Measurements from ENCODE around the gene SUPT4H1.

DNA sequence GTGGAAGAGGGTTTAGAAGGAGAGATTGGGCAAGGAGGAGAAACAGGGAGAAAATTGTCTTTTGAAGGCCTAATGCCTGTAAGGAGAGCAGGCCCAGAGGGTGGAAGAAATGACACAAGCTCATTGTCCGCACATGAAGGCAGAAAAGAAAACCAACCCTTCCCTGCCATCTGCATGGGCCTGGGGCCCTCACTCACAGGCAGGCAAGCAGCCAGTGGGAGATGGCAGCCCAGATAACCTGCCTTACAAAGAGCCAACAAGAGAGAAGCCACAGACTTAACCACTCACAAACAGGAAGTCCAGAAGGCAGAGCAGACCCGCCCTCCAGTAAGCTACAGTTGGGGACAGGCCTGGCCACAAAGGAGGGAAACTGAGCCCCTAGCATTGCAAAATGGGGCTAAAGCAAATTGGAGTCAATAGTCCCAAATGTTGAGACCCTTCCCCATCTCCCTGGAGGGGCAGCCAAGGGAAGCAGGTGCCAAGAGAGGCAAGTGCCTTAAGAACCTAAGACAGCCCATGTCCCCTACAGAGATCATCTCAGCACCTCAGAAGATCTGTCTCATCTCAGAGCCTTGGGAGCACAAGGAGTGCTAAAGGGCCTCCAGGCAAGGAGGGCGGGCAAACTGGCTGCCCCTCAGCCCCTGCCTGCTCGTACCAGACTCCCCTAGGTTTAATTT, 16.1 kb downstream of the SUPT4H1 start:
- TF ChIP-seq EP300 (IDR thresholded peaks at IDR 0.05): no peak
- TF ChIP-seq, protein P1, sequence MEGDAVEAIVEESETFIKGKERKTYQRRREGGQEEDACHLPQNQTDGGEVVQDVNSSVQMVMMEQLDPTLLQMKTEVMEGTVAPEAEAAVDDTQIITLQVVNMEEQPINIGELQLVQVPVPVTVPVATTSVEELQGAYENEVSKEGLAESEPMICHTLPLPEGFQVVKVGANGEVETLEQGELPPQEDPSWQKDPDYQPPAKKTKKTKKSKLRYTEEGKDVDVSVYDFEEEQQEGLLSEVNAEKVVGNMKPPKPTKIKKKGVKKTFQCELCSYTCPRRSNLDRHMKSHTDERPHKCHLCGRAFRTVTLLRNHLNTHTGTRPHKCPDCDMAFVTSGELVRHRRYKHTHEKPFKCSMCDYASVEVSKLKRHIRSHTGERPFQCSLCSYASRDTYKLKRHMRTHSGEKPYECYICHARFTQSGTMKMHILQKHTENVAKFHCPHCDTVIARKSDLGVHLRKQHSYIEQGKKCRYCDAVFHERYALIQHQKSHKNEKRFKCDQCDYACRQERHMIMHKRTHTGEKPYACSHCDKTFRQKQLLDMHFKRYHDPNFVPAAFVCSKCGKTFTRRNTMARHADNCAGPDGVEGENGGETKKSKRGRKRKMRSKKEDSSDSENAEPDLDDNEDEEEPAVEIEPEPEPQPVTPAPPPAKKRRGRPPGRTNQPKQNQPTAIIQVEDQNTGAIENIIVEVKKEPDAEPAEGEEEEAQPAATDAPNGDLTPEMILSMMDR (IDR thresholded peaks at IDR 0.05): no peak
- TF ChIP-seq POLR2A (IDR thresholded peaks at IDR 0.05): no peak
